ENCODE measurements around the gene MED13L.
"Not testable (repeated sequence)": the region's sequence is repeated elsewhere in the genome, so short reads cannot be mapped to it uniquely, and the experiment has no call there.

MED13L gene

GRCh38 chr12:116246490-116247179, 30.9 kb downstream of the MED13L start:
- no peak for DNase-seq

- no peak for DNase-seq
Observed at GRCh38 chr12:116245189-116245588, 32.3 kb downstream of the MED13L start.

- no peak for DNase-seq
Observed at GRCh38 chr12:116244474-116245090, 32.9 kb downstream of the MED13L start.

GRCh38 chr12:116244001-116244400, 33.5 kb downstream of the MED13L start:
- DNase-seq, result peak; percentile 60

- no peak for DNase-seq
Observed at GRCh38 chr12:116242740-116243139, 34.8 kb downstream of the MED13L start.

GRCh38 chr12:116241157-116241759, 36.2 kb downstream of the MED13L start:
- DNase-seq, result no peak

- not testable (repeated sequence) for DNase-seq
Observed at GRCh38 chr12:116238570-116239119, 38.8 kb downstream of the MED13L start.

- no peak for DNase-seq
Observed at GRCh38 chr12:116238149-116238548, 39.3 kb downstream of the MED13L start.

- DNase-seq, result no peak
Observed at GRCh38 chr12:116236976-116237375, 40.5 kb downstream of the MED13L start.

GRCh38 chr12:116236148-116236731, 41.3 kb downstream of the MED13L start:
- DNase-seq, result peak; percentile 52

GRCh38 chr12:116234148-116234547, 43.3 kb downstream of the MED13L start:
- DNase-seq, result not testable (repeated sequence)

- DNase-seq, result no peak
Observed at GRCh38 chr12:116233669-116234068, 43.8 kb downstream of the MED13L start.

GRCh38 chr12:116227811-116228210, 49.7 kb downstream of the MED13L start:
- no peak for DNase-seq

- DNase-seq, result no peak
Observed at GRCh38 chr12:116226026-116226425, 51.5 kb downstream of the MED13L start.

- DNase-seq, result peak; percentile 15
Observed at GRCh38 chr12:116222358-116222757, 55.1 kb downstream of the MED13L start.

GRCh38 chr12:116220756-116221155, 56.7 kb downstream of the MED13L start:
- DNase-seq, result no peak

GRCh38 chr12:116217045-116217735, 60.3 kb downstream of the MED13L start:
- DNase-seq, result peak; percentile 27

- no peak for DNase-seq
Observed at GRCh38 chr12:116216022-116216756, 61.3 kb downstream of the MED13L start.

- no peak for DNase-seq
Observed at GRCh38 chr12:116215023-116215422, 62.5 kb downstream of the MED13L start.

- no peak for DNase-seq
Observed at GRCh38 chr12:116213885-116214527, 63.5 kb downstream of the MED13L start.

- DNase-seq, result no peak
Observed at GRCh38 chr12:116213014-116213413, 64.5 kb downstream of the MED13L start.

GRCh38 chr12:116210762-116211161, 66.7 kb downstream of the MED13L start:
- DNase-seq, result no peak
